DMS153 (cell line): ENCODE data around the gene LHX2.

Experiments used
- DNase-seq: peaks from one replicate; lab custom pipeline; 2025; lab: John Stamatoyannopoulos, UW

The LHX2 gene

GRCh38 chr9:124062172-124062571 is 50.6 kb downstream of the LHX2 start:
- no peak for DNase-seq

GRCh38 chr9:124066783-124067577 is 55.4 kb downstream of the LHX2 start:
- DNase-seq, result no peak

- no peak for DNase-seq
These were observed 56.7 kb downstream of the LHX2 start for GRCh38 chr9:124068251-124068650.

GRCh38 chr9:124074746-124075145 is 63.2 kb downstream of the LHX2 start:
- no peak for DNase-seq

- no peak for DNase-seq
These were observed 64.2 kb downstream of the LHX2 start for GRCh38 chr9:124075761-124076160.

- DNase-seq, result no peak
These were observed 66.5 kb downstream of the LHX2 start for GRCh38 chr9:124077915-124078572.

- DNase-seq, result no peak
These were observed 67.1 kb downstream of the LHX2 start for GRCh38 chr9:124078641-124079040.

GRCh38 chr9:124079176-124079925 is 67.8 kb downstream of the LHX2 start:
- DNase-seq, result peak; percentile 55

- DNase-seq, result no peak
These were observed 71.1 kb downstream of the LHX2 start for GRCh38 chr9:124082622-124083021.
